CD4-positive, alpha-beta T cell treated with Interleukin-17A for 1 hour (primary cell): ENCODE measurements around the gene DDC.
A peak's percentile ranks its signal among the peaks of the same experiment; 100 is the strongest.

Source experiments
- DNase-seq: peaks from one replicate; pipeline ENCODE4 v3.0.0-alpha.2; 2020

The DDC gene, protein sequence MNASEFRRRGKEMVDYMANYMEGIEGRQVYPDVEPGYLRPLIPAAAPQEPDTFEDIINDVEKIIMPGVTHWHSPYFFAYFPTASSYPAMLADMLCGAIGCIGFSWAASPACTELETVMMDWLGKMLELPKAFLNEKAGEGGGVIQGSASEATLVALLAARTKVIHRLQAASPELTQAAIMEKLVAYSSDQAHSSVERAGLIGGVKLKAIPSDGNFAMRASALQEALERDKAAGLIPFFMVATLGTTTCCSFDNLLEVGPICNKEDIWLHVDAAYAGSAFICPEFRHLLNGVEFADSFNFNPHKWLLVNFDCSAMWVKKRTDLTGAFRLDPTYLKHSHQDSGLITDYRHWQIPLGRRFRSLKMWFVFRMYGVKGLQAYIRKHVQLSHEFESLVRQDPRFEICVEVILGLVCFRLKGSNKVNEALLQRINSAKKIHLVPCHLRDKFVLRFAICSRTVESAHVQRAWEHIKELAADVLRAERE

DNA sequence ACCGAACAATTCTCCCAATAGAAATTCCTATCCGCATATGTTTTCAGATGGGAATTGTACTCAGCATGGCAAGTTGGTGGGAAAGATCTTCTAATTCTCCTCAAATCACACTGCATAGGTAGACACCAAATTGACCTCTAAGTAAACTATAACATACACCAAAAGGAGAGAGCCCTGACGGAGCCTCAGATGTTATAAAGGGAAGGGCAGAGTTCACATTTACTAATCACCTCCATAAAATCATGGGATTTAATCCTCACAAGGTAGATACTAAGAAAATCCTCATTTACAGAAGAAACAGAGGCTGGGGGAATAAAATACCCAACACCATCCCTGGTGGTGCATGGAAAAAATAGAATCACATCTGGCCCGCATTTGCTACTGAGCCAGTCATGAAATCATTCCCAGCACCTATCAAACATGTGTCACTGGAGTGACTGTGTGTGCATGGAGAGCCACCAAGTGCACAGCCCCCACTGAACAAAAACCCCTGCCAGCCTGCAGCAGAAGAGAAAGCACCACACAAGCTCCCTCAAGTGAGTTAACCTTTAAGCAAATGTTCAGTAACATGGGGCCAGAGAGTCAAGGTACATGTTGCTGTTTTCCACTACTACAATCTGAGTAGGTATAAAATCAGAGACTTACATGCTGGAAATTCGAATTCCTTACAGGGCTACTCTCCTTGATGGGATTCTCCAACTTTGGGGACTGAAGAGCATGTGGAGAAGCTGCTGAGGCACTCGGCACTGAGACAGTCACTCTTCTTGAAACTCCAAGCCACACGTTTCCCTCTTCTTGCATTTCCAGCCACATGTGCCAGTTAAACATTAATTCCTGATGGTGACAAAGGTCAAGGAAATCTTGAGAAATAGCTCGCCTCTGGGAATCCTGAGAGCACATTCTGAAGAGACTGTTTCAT lies at the start of gene DDC:
DDC (minus strand) TSS at position 766 of the 919 bp plus-strand sequence. CDS start 21,320 bp downstream, outside the sequence.
- no peak for DNase-seq

GRCh38 chr7:50613473-50613872 lies 48.3 kb upstream of the DDC start:
- DNase-seq: no peak

- no peak for DNase-seq
These were observed 47.5 kb upstream of the DDC start for GRCh38 chr7:50612704-50613103.

GRCh38 chr7:50610521-50611277 lies 45.5 kb upstream of the DDC start:
- peak; percentile 73 for DNase-seq

- peak; percentile 66 for DNase-seq
These were observed 43.1 kb upstream of the DDC start for GRCh38 chr7:50608196-50608906.

DNA sequence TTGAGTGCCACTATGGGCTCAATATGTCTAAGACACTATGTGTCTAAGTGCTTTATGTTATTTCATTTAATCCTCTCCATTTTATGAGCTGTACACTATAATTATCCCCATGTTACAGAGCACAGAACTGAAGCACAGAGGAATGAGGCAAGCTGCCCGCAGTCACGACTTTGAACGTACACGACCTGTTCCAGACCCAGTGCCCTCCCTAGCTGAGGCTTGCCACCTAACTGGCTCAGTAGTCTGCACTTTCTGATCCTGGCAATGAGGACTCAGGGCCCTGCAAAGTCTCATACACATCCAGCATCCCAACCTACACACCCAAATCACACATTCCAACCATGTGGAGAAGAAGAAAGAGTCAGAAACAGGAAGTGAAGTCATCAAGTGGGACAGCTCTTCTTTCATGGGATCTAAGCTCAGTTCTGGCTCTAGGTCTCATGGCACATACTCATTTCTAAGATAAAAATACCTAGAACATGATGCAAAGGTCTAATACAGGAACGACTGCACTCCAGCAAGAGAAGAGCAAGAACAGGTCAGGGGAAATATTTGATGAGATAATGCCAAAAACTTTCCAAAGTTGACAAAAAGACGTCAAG lies 42.4 kb upstream of the DDC start:
- DNase-seq: no peak

DNA sequence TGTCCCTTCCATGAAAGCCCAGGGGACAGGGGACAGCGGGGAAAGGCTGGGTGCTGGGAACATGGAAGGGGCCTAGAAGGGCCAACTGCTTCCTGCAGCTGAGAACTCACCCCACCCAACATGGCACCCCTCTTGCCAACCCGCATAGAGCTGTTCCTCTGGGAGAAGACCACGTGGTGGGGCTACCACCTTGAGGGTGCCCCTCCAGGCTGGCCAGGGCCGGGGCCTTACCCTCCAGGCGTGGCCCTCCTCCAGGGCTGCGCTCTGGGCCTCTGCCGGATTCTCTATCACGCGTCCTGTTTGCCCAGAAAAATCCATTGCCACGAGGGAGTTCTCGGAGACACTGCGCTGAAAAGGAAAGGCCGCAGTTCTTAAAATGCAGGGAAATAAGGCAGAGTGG lies 39.9 kb upstream of the DDC start:
- no peak for DNase-seq

DNA sequence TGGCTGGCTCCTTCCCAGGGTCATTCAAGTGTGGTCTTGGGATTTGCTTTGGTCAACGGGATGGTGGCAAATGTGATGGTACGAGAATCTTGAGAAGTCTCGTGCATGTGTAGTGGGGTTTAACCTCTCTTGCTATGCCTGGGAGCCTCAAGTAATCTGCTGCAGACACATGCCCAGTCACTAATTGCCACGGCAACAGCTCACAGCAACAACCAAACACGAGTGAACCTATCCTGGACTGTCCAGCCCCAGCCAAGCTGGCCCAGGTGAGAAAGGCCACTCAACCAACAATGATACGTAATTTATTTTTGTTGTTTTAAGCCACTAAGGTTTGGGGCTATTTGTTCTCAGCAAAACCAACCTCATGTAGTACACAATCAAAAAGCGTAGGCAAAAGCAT lies 38.1 kb upstream of the DDC start:
- DNase-seq: no peak

DNA sequence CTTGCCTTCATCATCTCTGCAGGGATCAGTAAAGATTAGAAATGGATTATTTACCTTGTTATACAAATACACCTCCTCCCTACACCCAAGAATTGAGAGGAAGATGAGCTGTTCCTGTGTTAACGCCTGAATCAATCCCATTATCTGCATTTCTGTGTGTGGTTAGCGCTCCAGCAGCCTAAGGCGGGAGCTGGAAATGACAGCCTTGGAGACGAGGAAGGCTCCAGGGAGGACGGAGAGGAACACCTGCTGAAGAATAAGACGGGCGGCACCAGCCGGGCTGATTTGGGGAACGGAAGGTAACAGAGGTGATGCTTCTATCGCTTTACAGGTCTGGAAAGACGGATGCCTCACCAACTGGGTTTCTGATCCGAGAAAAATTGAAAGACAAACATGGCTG lies 34.2 kb upstream of the DDC start:
- DNase-seq: no peak

DNA sequence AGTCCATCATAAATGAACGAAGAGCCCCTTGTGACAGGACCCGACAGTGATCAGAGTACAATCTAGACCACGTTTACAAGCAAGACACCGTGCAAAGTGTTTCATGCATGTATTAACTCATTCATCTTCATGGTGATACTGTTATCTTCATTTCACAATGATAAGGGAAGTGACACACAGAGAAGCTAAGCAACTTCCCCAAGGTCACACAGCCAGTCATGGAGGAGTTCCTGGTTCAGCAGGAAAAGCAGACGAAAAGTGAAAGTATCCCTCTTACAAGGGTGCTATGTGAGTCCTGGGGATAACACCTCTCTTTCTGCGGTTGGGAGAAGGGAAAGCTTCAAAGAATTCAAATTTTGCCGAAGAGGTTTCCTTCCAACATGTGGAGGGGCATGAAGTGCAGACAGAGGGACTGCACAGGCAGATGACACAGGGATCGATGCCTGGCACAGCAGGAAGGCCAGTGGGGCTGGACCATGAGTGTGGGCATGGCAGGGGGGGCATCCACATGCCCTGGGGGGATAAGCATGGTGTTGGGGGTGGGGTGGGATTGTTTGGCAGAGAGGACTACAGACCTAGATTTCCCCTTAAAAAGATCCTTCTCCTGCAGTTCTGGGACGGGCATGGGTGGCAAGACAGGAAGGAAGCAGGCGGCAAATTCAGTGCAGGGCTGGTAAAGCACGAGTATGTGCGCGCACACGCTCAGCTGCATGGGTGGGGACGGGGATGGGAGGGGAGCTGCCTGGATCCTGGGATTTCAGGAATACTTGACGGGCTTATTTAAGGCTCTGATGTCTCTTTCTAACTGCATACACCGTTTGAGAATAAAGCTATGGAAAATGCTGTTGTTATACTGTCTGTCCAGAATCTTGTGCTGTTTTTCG lies 33.5 kb upstream of the DDC start:
- DNase-seq: no peak

DNA sequence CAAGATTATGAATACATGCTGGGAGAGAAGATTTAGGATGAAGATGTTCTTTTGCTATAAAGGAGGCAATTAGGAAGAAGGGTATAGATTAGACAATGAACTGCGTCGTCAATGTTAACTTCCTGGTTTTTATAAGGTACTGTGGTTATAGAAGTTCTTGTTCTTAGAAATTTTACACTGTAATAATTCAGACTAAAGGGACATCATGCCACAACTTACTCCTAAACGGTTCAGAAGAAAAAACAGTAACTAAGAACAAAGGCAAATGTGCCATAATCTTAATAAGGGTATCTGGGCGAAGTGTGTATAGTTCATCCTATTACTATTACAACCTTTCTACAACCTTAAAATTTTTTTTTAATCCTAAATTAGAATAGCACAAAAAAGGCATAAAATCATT lies 31.3 kb upstream of the DDC start:
- DNase-seq: no peak

GRCh38 chr7:50595491-50596102 lies 30.4 kb upstream of the DDC start:
- peak; percentile 56 for DNase-seq

DNA sequence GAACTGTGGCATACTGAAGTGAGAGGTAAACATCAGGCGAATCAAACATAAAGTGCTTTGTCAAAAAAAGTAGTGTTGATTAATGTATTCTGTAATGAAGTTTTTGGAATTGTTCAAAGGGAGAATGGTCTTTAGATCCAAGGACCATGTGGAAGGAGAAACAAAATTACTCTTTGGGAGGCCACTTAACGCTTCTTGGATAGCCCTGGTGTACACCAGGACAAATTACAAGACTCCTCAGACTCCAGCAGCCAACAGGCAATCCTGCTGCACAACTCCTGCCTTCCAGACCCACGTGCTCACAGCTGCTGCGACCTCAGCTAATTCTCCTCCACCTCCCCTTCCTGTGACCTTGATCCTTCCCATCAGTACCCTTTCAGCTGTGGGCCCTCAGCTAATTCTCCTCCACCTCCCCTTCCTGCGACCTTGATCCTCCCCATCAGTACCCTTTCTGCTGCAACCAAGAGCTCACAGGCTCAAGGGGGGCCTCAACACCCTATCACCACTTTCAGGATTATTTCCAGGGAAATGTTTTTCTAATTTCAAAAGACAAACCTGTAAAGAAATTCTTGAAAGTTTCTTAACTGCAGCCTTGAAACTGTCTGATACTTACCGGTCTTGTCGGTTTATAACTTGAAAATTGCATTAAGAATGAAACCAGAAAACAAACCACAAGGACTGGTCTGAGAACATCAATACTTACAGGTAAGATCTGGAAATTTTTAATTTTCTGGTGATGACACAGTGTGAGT lies 29.7 kb upstream of the DDC start:
- DNase-seq: no peak

DNA sequence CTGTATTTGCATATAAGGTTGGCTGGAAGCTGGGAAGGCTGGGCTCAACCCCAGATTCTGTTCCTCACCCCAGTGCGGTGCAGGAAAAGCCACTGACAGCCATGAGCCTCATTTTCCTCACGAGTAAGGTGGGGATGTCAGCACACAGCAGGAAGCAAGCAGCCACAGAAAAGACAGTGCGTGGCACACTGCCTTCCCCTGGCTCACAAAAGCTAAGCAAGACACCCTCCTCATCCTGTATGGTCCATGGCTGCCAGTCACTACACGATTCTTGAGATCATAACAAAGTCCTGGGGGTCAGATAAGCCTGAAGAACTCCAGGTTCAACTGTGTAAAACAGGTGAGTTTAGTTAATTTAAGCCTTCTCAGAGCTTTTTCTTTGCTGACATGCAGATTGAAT lies 28.9 kb upstream of the DDC start:
- no peak for DNase-seq

GRCh38 chr7:50592940-50593339 lies 27.7 kb upstream of the DDC start:
- DNase-seq: no peak

GRCh38 chr7:50591480-50592438 lies 26.6 kb upstream of the DDC start:
- DNase-seq: no peak

DNA sequence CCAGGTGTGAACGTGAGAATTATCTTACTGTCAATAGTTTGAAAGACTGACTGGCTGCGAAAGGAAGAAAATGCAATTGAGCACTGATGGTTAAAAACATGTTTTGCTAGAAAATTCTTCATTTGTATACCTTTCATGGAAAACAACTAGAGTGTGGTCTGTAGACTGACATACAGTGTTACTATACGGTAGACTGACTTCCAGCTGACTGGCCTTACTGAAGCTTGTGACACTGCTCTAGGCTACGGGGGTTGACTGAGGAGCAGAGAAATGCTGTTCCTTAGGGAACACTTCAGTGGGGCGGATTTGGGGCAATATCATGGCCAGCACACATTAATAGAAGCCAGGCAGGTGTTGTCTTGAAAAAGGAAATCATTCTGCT lies 25.9 kb upstream of the DDC start:
- DNase-seq: no peak

- DNase-seq: no peak
These were observed 25.3 kb upstream of the DDC start for GRCh38 chr7:50590535-50590934.
